Smooth muscle cell (in vitro differentiated cells): ENCODE data around the gene N4BP2. TPM values are rescaled to one million over a fixed set of nuclear protein-coding genes. Genes with fewer than 3 reads are reported as not detected.

ENCODE experiments used
- DNase-seq: peaks from one replicate; lab custom pipeline; 2025; ENCODE audit not compliant: unreplicated experiment; lab: John Stamatoyannopoulos, UW
- H2AFZ ChIP-seq: fragments of 200-600 bp; sonication (generic); 2 replicates; pipeline ENCODE4 v1.6.0; 2016; ENCODE audit warnings: antibody characterized with exemption, low read depth, mild to moderate bottlenecking
- H3F3A ChIP-seq: fragments of 200-600 bp; sonication (generic); 2 replicates; pipeline ENCODE4 v1.6.0; 2017; ENCODE audit warnings: antibody characterized with exemption, low read depth
- H3K27ac ChIP-seq: fragments of 200-600 bp; sonication (generic); 2 replicates; pipeline ENCODE4 v1.5.1; 2016; ENCODE audit warnings: low read depth, mild to moderate bottlenecking
- H3K27me3 ChIP-seq: fragments of 200-600 bp; sonication (generic); 2 replicates; pipeline ENCODE4 v1.6.1; 2016; ENCODE audit warnings: low read depth, mild to moderate bottlenecking
- H3K36me3 ChIP-seq: fragments of 200-600 bp; sonication (generic); 2 replicates; pipeline ENCODE4 v1.5.1; 2016; ENCODE audit warnings: low read depth
- H3K4me1 ChIP-seq: fragments of 200-600 bp; sonication (generic); 2 replicates; pipeline ENCODE4 v1.5.1; 2016; ENCODE audit warnings: low read depth
- H3K4me2 ChIP-seq: fragments of 200-600 bp; sonication (generic); 2 replicates; pipeline ENCODE4 v1.6.0; 2016; ENCODE audit warnings: mild to moderate bottlenecking
- H3K4me3 ChIP-seq: fragments of 200-600 bp; sonication (generic); 2 replicates; pipeline ENCODE4 v1.5.1; 2016; ENCODE audit warnings: mild to moderate bottlenecking
- H3K79me2 ChIP-seq: fragments of 200-600 bp; sonication (generic); 2 replicates; pipeline ENCODE4 v1.6.0; 2016; ENCODE audit warnings: low read depth, mild to moderate bottlenecking
- H3K9ac ChIP-seq: fragments of 200-600 bp; sonication (generic); 2 replicates; pipeline ENCODE4 v1.6.0; 2016; ENCODE audit warnings: low read depth
- H3K9me3 ChIP-seq: fragments of 200-600 bp; sonication (generic); replicated peaks from 2 replicates; pipeline ENCODE4 v1.5.1; 2016; ENCODE audit warnings: low read depth
- H4K20me1 ChIP-seq: fragments of 200-600 bp; sonication (generic); 2 replicates; pipeline ENCODE4 v1.6.0; 2016; ENCODE audit warnings: low read depth
- CTCF ChIP-seq: fragments of 200-600 bp; sonication (generic); IDR thresholded peaks from 2 replicates; pipeline ENCODE4 v1.5.1; 2017; ENCODE audit warnings: borderline replicate concordance, mild to moderate bottlenecking, antibody characterized with exemption; ENCODE audit not compliant: insufficient read depth, poor library complexity, severe bottlenecking
- WGBS: methylation state at CpG from one replicate; pipeline ENCODE4 v1.1.7; 2016; ENCODE audit warnings: low lambda C conversion rate; 5-methylcytosine and 5-hydroxymethylcytosine counted together
- polyA plus RNA-seq: library from polyadenylated mRNA; unstranded; fragments of >200 nt; fragmentation: Nextera tagmentation; extraction: Ambion mirVana; gene quantifications from 2 replicates; pipeline ENCODE4 v1.2.1, GENCODE V29; 2016
- total RNA-seq: library from RNA; depleted of rRNA; stranded (reverse); fragments of >200 nt; gene quantifications from 2 replicates; pipeline ENCODE4 v1.2.3, GENCODE V29; 2014

N4BP2 gene
- total and polyA plus RNA-seq, 2 experiments from 2014 or later = 9.0 to 40.0 TPM

- Histone ChIP-seq H3K4me3 (no peak overlapping the region), H3K9ac (no peak overlapping the region), H3K4me2 (no peak overlapping the region), H4K20me1 (no peaks in the 10 kb centered on the region), H2AFZ (no peak overlapping the region), H3K27me3 (no peaks in the 10 kb centered on the region), H3K4me1 (no peaks in the 10 kb centered on the region), H3F3A (no peaks in the 10 kb centered on the region), H3K79me2 (no peaks in the 10 kb centered on the region), H3K27ac (no peak overlapping the region), H3K36me3 (no peaks in the 10 kb centered on the region), H3K9me3 (no peaks in the 10 kb centered on the region)
- DNase-seq = no peak
- TF ChIP-seq CTCF = no peak
- 98% methylated on average over 3 of the region's 3 CpGs for WGBS
Measured at GRCh38 chr4:40182954-40183353, 126.3 kb downstream of the N4BP2 start.

- DNase-seq = no peak
- H3K79me2 ChIP-seq = no peaks in the 10 kb centered on the region
- no peak overlapping the region for H2AFZ ChIP-seq
- H3F3A ChIP-seq = no peaks in the 10 kb centered on the region
- no peak overlapping the region for H3K4me2 ChIP-seq
- no peaks in the 10 kb centered on the region for H4K20me1 ChIP-seq
- no peaks in the 10 kb centered on the region for H3K36me3 ChIP-seq
- WGBS = 85% methylated on average over 12 of the region's 12 CpGs
- H3K4me3 ChIP-seq = no peak overlapping the region
- H3K9ac ChIP-seq = no peak overlapping the region
- no peak for TF ChIP-seq CTCF
- no peaks in the 10 kb centered on the region for H3K9me3 ChIP-seq
- no peaks in the 10 kb centered on the region for H3K4me1 ChIP-seq
- H3K27ac ChIP-seq = no peak overlapping the region
- no peaks in the 10 kb centered on the region for H3K27me3 ChIP-seq
Measured at GRCh38 chr4:40183615-40184411, 127.2 kb downstream of the N4BP2 start.

- 92% methylated on average over 5 of the region's 5 CpGs for WGBS
- H3K9ac ChIP-seq = no peak overlapping the region
- H3K4me3 ChIP-seq = no peak overlapping the region
- no peaks in the 10 kb centered on the region for H3K27me3 ChIP-seq
- H3K36me3 ChIP-seq = no peaks in the 10 kb centered on the region
- no peak overlapping the region for H3K4me2 ChIP-seq
- no peaks in the 10 kb centered on the region for H3F3A ChIP-seq
- H4K20me1 ChIP-seq = no peaks in the 10 kb centered on the region
- H3K27ac ChIP-seq = no peak overlapping the region
- H3K79me2 ChIP-seq = no peaks in the 10 kb centered on the region
- no peak for DNase-seq
- TF ChIP-seq CTCF = no peak
- no peaks in the 10 kb centered on the region for H3K9me3 ChIP-seq
- H3K4me1 ChIP-seq = peaks cover 3% of the 10 kb centered on the region
- H2AFZ ChIP-seq = no peak overlapping the region
Measured at GRCh38 chr4:40185830-40186664, 129.4 kb downstream of the N4BP2 start.
